Astrocyte (in vitro differentiated cells and primary cell): ENCODE results near the gene HOXD4.

ENCODE experiments used
- CTCF ChIP-seq: IDR thresholded peaks from 2 replicates; pipeline ENCODE4 v1.5.1; 2011; ENCODE audit warnings: low read depth, mild to moderate bottlenecking, inconsistent platforms, low read length, moderate library complexity; ENCODE audit not compliant: insufficient read depth
- EZH2 ChIP-seq: IDR thresholded peaks from 2 replicates; pipeline ENCODE4 v1.6.1; 2012; ENCODE audit warnings: mild to moderate bottlenecking, low read length, inconsistent platforms; ENCODE audit not compliant: insufficient read depth

- TF ChIP-seq CTCF (no peak), EZH2 (no peak)
These were observed 9.1 kb upstream of the HOXD4 start for GRCh38 chr2:176142281-176142680.
